Measurements from ENCODE around the gene SCGB1C1. TPM values are rescaled to one million over a fixed set of nuclear protein-coding genes. Genes with fewer than 3 reads are reported as not detected.

SCGB1C1 gene
- total and polyA plus RNA-seq, 5 donors, result not detected

- H3K4me3 ChIP-seq (ENCODE audit: low read length), result no peak overlapping the region
- ATAC-seq (no peak), DNase-seq (peak in 2 of 3 donors; percentile 28 to 58)
- 89% methylated on average over 13 of the region's 13 CpGs for WGBS
- H3K27ac ChIP-seq (ENCODE audit: low read length), result no peak overlapping the region
- H3K27me3 ChIP-seq (ENCODE audit: control insufficient read depth, insufficient read depth), result no peaks in the 10 kb centered on the region
- no peaks in the 10 kb centered on the region for H3K9me3 ChIP-seq (ENCODE audit: control insufficient read depth, low read length)
- H3K4me1 ChIP-seq (ENCODE audit: control insufficient read depth, insufficient read depth, low read length), result no peaks in the 10 kb centered on the region
- intact Hi-C loops (cut with DNase I), result no loop called here
These were observed 6.2 kb downstream of the SCGB1C1 start for GRCh38 chr11:199004-199581.

GRCh38 chr11:199782-200181, 6.9 kb downstream of the SCGB1C1 start:
- intact Hi-C loops (cut with DNase I), result no loop called here
- WGBS, result 78% methylated on average over 8 of the region's 8 CpGs

GRCh38 chr11:200224-201003, 7.5 kb downstream of the SCGB1C1 start:
- DNase-seq (peak in 2 of 3 donors; percentile 42 to 43), ATAC-seq (no peak)
- H3K4me1 ChIP-seq (ENCODE audit: control insufficient read depth, insufficient read depth, low read length), result peaks cover 1% of the 10 kb centered on the region
- no peak overlapping the region for H3K4me3 ChIP-seq (ENCODE audit: low read length)
- H3K27me3 ChIP-seq (ENCODE audit: control insufficient read depth, insufficient read depth), result no peaks in the 10 kb centered on the region
- no peaks in the 10 kb centered on the region for H3K9me3 ChIP-seq (ENCODE audit: control insufficient read depth, low read length)
- intact Hi-C loops (cut with DNase I), result no loop called here
- WGBS, result 93% methylated on average over 13 of the region's 13 CpGs
- no peak overlapping the region for H3K27ac ChIP-seq (ENCODE audit: low read length)

More at GRCh38 chr11:199782-200181, 6.9 kb downstream of the SCGB1C1 start:
- DNase-seq (peak in 2 of 3 donors; percentile 39 to 53), ATAC-seq (no peak)
- no peaks in the 10 kb centered on the region for H3K4me1 ChIP-seq (ENCODE audit: control insufficient read depth, insufficient read depth, low read length)
- H3K27ac ChIP-seq (ENCODE audit: low read length), result no peak overlapping the region
- H3K27me3 ChIP-seq (ENCODE audit: control insufficient read depth, insufficient read depth), result no peaks in the 10 kb centered on the region
- no peaks in the 10 kb centered on the region for H3K9me3 ChIP-seq (ENCODE audit: control insufficient read depth, low read length)
- no peak overlapping the region for H3K4me3 ChIP-seq (ENCODE audit: low read length)

- ATAC-seq (no peak), DNase-seq (no peak)
- intact Hi-C loops (cut with DNase I), result no loop called here
- Histone ChIP-seq H3K4me1 (ENCODE audit: control insufficient read depth, insufficient read depth, low read length) (peaks cover 6% of the 10 kb centered on the region), H3K27me3 (ENCODE audit: control insufficient read depth, insufficient read depth) (no peaks in the 10 kb centered on the region), H3K4me3 (ENCODE audit: low read length) (no peak overlapping the region), H3K9me3 (ENCODE audit: control insufficient read depth, low read length) (no peaks in the 10 kb centered on the region), H3K27ac (ENCODE audit: low read length) (no peak overlapping the region)
- 53% methylated on average over 15 of the region's 15 CpGs for WGBS
These were observed 9.1 kb downstream of the SCGB1C1 start for GRCh38 chr11:201966-202365.

- H3K9me3 ChIP-seq (ENCODE audit: control insufficient read depth, low read length), result no peaks in the 10 kb centered on the region
- 72% methylated on average over 8 of the region's 8 CpGs for WGBS
- no peak overlapping the region for H3K4me3 ChIP-seq (ENCODE audit: low read length)
- intact Hi-C loops (cut with DNase I), result no loop called here
- ATAC-seq (no peak), DNase-seq (peak in 2 of 3 donors; percentile 24 to 25)
- no peaks in the 10 kb centered on the region for H3K27me3 ChIP-seq (ENCODE audit: control insufficient read depth, insufficient read depth)
- peaks cover 6% of the 10 kb centered on the region for H3K4me1 ChIP-seq (ENCODE audit: control insufficient read depth, insufficient read depth, low read length)
- H3K27ac ChIP-seq (ENCODE audit: low read length), result no peak overlapping the region
These were observed 9.6 kb downstream of the SCGB1C1 start for GRCh38 chr11:202490-202889.

GRCh38 chr11:203056-203944, 10.4 kb downstream of the SCGB1C1 start:
- Histone ChIP-seq H3K27ac (ENCODE audit: low read length) (no peak overlapping the region), H3K4me3 (ENCODE audit: low read length) (no peak overlapping the region), H3K27me3 (ENCODE audit: control insufficient read depth, insufficient read depth) (no peaks in the 10 kb centered on the region), H3K9me3 (ENCODE audit: control insufficient read depth, low read length) (no peaks in the 10 kb centered on the region), H3K4me1 (ENCODE audit: control insufficient read depth, insufficient read depth, low read length) (peaks cover 6% of the 10 kb centered on the region)
- peak in 1 of 3 donors; percentile 34 for DNase-seq
- intact Hi-C loops (cut with DNase I), result no loop called here
- 87% methylated on average over 7 of the region's 7 CpGs for WGBS
- ATAC-seq, result no peak

- no peaks in the 10 kb centered on the region for H3K9me3 ChIP-seq (ENCODE audit: control insufficient read depth, low read length)
- whole genome bisulfite sequencing, result 93% methylated on average over 4 of the region's 4 CpGs
- ATAC-seq (no peak), DNase-seq (peak in 2 of 3 donors; percentile 37 to 42)
- intact Hi-C loops (cut with DNase I), result no loop called here
- H3K27me3 ChIP-seq (ENCODE audit: control insufficient read depth, insufficient read depth), result no peaks in the 10 kb centered on the region
- no peak overlapping the region for H3K27ac ChIP-seq (ENCODE audit: low read length)
- no peak overlapping the region for H3K4me3 ChIP-seq (ENCODE audit: low read length)
- peaks cover 6% of the 10 kb centered on the region for H3K4me1 ChIP-seq (ENCODE audit: control insufficient read depth, insufficient read depth, low read length)
These were observed 11.2 kb downstream of the SCGB1C1 start for GRCh38 chr11:203945-204586.

GRCh38 chr11:204587-205109, 11.8 kb downstream of the SCGB1C1 start:
- H3K4me1 ChIP-seq (ENCODE audit: control insufficient read depth, insufficient read depth, low read length), result peaks cover 9% of the 10 kb centered on the region
- no peak overlapping the region for H3K27ac ChIP-seq (ENCODE audit: low read length)
- H3K27me3 ChIP-seq (ENCODE audit: control insufficient read depth, insufficient read depth), result no peaks in the 10 kb centered on the region
- ATAC-seq, result no peak
- intact Hi-C loops (cut with DNase I), result loop anchor here in 1 of 4 donors (5.0 kb wide), 2 partner anchors 38 to 153 kb away; no protein-coding TSS in a partner anchor
- DNase-seq, result peak in 1 of 3 donors; percentile 38
- WGBS, result 81% methylated on average over 12 of the region's 12 CpGs
- H3K9me3 ChIP-seq (ENCODE audit: control insufficient read depth, low read length), result no peaks in the 10 kb centered on the region
- no peak overlapping the region for H3K4me3 ChIP-seq (ENCODE audit: low read length)

GRCh38 chr11:205221-206001, 12.5 kb downstream of the SCGB1C1 start:
- peaks cover 14% of the 10 kb centered on the region for H3K4me1 ChIP-seq (ENCODE audit: control insufficient read depth, insufficient read depth, low read length)
- no peak overlapping the region for H3K27ac ChIP-seq (ENCODE audit: low read length)
- intact Hi-C loops (cut with DNase I), result loop anchor here in 1 of 4 donors (5.0 kb wide), 2 partner anchors 37 to 152 kb away; no protein-coding TSS in a partner anchor
- DNase-seq (peak in 1 of 3 donors; percentile 51), ATAC-seq (no peak)
- WGBS, result 87% methylated on average over 16 of the region's 16 CpGs
- H3K9me3 ChIP-seq (ENCODE audit: control insufficient read depth, low read length), result no peaks in the 10 kb centered on the region
- no peaks in the 10 kb centered on the region for H3K27me3 ChIP-seq (ENCODE audit: control insufficient read depth, insufficient read depth)
- H3K4me3 ChIP-seq (ENCODE audit: low read length), result no peak overlapping the region

GRCh38 chr11:206002-206384, 13.1 kb downstream of the SCGB1C1 start:
- Histone ChIP-seq H3K4me1 (ENCODE audit: control insufficient read depth, insufficient read depth, low read length) (peaks cover 14% of the 10 kb centered on the region), H3K27ac (ENCODE audit: low read length) (no peak overlapping the region), H3K27me3 (ENCODE audit: control insufficient read depth, insufficient read depth) (no peaks in the 10 kb centered on the region), H3K9me3 (ENCODE audit: control insufficient read depth, low read length) (no peaks in the 10 kb centered on the region), H3K4me3 (ENCODE audit: low read length) (peak overlapping the region; percentile 79)
- intact Hi-C loops (cut with DNase I), result loop anchor here in 1 of 4 donors (5.0 kb wide), 2 partner anchors 36 to 151 kb away; no protein-coding TSS in a partner anchor
- peak in 1 of 3 donors; percentile 24 for DNase-seq
- WGBS, result 81% methylated on average over 7 of the region's 7 CpGs
- no peak for ATAC-seq
